ENCODE measurements around the gene NXF2B. TPM values are rescaled to one million over a fixed set of nuclear protein-coding genes. Genes with fewer than 3 reads are reported as not detected.
"Not testable (repeated sequence)": the region's sequence is repeated elsewhere in the genome, so short reads cannot be mapped to it uniquely, and the experiment has no call there.

The NXF2B gene
- total RNA-seq = under 1 TPM in 1 of 4 donors, not detected in 3; 0.42 TPM

DNA sequence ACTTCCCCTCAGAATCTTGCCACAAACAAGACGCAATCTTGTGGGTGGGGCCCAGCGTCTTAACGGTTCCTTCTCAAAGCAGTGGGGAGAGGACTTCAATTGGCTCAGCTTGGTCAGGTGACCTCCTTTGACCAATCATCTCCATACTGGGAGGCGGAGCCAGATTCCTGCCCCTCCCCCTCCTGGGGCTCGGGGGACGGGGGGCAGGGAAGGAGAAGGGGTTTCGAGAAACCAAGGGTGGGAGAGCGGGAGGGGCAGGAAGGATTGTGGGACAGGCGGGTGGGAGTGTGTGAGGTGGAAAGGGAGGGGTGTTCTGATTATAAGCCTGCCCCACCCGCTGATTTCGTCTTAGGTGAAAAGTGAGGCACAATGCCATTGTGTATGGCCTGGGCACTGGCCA, at the start of gene NXF2B:
TSS of gene NXF2B (minus strand) at position 101 of the 400 bp plus-strand sequence. CDS start 59,972 bp downstream, outside the sequence.
- intact Hi-C loops (cut with DNase I); H3K27ac ChIP-seq (replicated peaks in 1 of 4): not testable (repeated sequence)

DNA sequence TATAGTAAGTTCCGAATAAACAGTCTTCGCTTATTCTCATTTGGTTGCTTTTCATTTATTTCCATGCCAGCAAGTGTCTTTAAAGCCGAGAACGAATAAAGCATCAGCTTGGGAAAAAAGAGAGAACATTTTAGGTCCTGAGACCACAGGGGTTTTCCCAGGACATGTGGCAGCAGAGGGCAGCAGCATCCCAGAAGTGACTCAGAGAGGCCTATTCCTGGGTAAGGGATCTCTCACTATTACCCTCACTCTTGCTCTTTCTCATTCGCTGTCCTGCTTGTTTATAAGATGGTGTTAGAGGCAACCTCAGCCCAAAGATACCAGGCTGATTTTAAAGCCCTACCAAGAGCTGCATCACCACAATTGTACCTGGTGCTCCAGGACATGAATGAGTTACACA, 39.0 kb upstream of the NXF2B start:
- H3K36me3 ChIP-seq; H3K4me1 ChIP-seq; H3K9me3 ChIP-seq; H3K27me3 ChIP-seq; H3K27ac ChIP-seq (replicated peaks in 1 of 4); intact Hi-C loops (cut with DNase I); H3K4me3 ChIP-seq; DNase-seq (ENCODE audit: extremely low spot score): not testable (repeated sequence)
- 23% methylated on average over 4 of the region's 5 CpGs for whole genome bisulfite sequencing

More for the DNA sequence above, at the start of gene NXF2B:
- H3K27me3 ChIP-seq; H3K9me3 ChIP-seq; H3K36me3 ChIP-seq; H3K4me1 ChIP-seq; DNase-seq (ENCODE audit: extremely low spot score); H3K4me3 ChIP-seq: not testable (repeated sequence)
- WGBS = no CpG with 5 or more reads among the region's 11 CpGs

- intact Hi-C loops (cut with DNase I); DNase-seq (ENCODE audit: extremely low spot score); H3K27me3 ChIP-seq: not testable (repeated sequence)
Measured at GRCh38 chrX:102471762-102472220, 32.0 kb upstream of the NXF2B start, which contains the start of gene TCP11X2. Gene TCP11X2 (minus strand): TSS chrX:102471812.

GRCh38 chrX:102470215-102470614, 30.4 kb upstream of the NXF2B start:
- WGBS = no CpG with 5 or more reads among the region's 3 CpGs
- H3K4me1 ChIP-seq; H3K27me3 ChIP-seq; H3K9me3 ChIP-seq; DNase-seq (ENCODE audit: extremely low spot score); H3K4me3 ChIP-seq; H3K27ac ChIP-seq (replicated peaks in 1 of 4); intact Hi-C loops (cut with DNase I); H3K36me3 ChIP-seq: not testable (repeated sequence)

More at GRCh38 chrX:102471762-102472220, 32.0 kb upstream of the NXF2B start, which contains the start of gene TCP11X2:
- H3K36me3 ChIP-seq; H3K4me1 ChIP-seq; H3K9me3 ChIP-seq; H3K27ac ChIP-seq (replicated peaks in 1 of 4); H3K4me3 ChIP-seq: not testable (repeated sequence)
- 59% methylated on average over 7 of the region's 17 CpGs for WGBS

DNA sequence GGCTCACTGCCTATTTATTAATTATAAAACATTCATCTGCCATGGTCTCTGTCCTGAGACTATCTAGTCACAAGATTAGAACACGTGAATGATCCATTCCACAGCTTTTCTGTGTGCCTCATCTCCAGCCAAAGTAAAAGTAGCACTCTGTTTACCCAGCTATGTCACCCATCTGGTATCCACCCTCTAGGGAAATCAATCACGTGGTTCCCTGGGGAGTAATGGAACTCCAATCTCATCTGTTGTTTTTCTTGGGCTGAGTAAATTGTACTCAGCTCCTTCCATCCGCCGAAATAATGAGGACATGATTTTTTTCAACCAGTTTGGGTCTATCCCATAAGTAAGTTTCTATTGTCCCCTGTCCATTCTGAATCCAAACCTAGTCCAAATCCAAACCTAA, 18.8 kb upstream of the NXF2B start:
- intact Hi-C loops (cut with DNase I); H3K36me3 ChIP-seq; H3K4me1 ChIP-seq; H3K27ac ChIP-seq (replicated peaks in 1 of 4); H3K27me3 ChIP-seq; H3K9me3 ChIP-seq; DNase-seq (ENCODE audit: extremely low spot score); H3K4me3 ChIP-seq: not testable (repeated sequence)
- no CpG with 5 or more reads among the region's 4 CpGs for WGBS

DNA sequence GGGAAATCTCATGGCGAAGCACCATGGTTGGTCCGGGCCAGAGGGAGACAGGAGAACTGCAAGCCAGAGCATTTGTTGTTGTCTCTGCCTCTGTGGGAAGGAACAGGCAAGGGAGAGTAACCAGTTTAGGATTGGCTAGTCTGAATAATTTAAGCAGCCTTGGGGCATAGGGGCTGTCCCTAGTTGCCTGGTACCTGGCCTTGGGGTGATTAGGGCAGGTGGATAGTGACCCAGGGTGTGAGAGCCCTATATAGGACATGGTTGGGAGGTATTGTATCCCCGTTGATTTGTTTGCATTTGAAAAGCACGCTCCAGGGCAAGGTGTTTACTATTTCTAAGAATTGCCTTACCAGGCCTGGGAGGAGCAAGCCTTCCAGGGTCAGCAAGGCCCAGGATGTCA, 25.3 kb downstream of the NXF2B start:
- H3K9me3 ChIP-seq; intact Hi-C loops (cut with DNase I); H3K4me1 ChIP-seq; H3K27ac ChIP-seq (replicated peaks in 1 of 4); H3K27me3 ChIP-seq; DNase-seq (ENCODE audit: extremely low spot score); H3K36me3 ChIP-seq; H3K4me3 ChIP-seq: not testable (repeated sequence)
- no CpG with 5 or more reads among the region's 4 CpGs for WGBS

- no peaks in the 10 kb centered on the region for H3K4me1 ChIP-seq
- TF ChIP-seq EP300 (IDR thresholded peaks at IDR 0.05) = no peak
- TF ChIP-seq POLR2AphosphoS5 (IDR thresholded peaks at IDR 0.05) = no peak
- TF ChIP-seq, protein P1, sequence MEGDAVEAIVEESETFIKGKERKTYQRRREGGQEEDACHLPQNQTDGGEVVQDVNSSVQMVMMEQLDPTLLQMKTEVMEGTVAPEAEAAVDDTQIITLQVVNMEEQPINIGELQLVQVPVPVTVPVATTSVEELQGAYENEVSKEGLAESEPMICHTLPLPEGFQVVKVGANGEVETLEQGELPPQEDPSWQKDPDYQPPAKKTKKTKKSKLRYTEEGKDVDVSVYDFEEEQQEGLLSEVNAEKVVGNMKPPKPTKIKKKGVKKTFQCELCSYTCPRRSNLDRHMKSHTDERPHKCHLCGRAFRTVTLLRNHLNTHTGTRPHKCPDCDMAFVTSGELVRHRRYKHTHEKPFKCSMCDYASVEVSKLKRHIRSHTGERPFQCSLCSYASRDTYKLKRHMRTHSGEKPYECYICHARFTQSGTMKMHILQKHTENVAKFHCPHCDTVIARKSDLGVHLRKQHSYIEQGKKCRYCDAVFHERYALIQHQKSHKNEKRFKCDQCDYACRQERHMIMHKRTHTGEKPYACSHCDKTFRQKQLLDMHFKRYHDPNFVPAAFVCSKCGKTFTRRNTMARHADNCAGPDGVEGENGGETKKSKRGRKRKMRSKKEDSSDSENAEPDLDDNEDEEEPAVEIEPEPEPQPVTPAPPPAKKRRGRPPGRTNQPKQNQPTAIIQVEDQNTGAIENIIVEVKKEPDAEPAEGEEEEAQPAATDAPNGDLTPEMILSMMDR (IDR thresholded peaks at IDR 0.05) = peak; percentile 48 to 82 (median 69)
- TF ChIP-seq POLR2A (IDR thresholded peaks at IDR 0.05; ENCODE audit: low read depth) = no peak
- no peaks in the 10 kb centered on the region for H3K36me3 ChIP-seq
- intact Hi-C loops (cut with DNase I) = no loop called here
- WGBS = 28% methylated on average over 3 of the region's 3 CpGs
- no peak for DNase-seq (ENCODE audit: extremely low spot score)
- no peak overlapping the region for H3K4me3 ChIP-seq
- no peak overlapping the region for H3K27ac ChIP-seq (replicated peaks in 1 of 4)
- no peaks in the 10 kb centered on the region for H3K27me3 ChIP-seq
- H3K9me3 ChIP-seq = peaks cover 0 to 4% (median 0%) of the 10 kb centered on the region in 4 donors
Measured at GRCh38 chrX:102345916-102346315, 93.9 kb downstream of the NXF2B start.

DNA sequence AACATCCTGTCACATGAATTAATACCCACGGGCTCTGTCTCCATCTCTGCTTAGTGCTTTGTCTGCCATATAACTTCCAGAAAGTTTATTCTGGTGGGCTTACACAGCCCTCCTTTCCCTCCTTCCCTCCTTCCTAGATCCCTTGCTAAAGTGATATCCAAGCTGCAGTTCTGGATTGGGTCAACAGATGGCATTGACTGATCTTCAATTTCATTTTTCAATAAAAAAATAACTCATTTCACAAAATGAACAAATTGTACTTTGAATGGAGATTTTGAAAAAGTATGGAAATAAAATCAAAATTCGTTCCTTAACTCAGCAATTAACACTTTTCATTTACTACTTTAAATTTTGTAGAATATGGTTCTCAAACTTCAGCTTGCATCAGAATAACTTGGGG, 97.9 kb downstream of the NXF2B start:
- intact Hi-C loops (cut with DNase I) = no loop called here
- DNase-seq (ENCODE audit: extremely low spot score) = no peak

More for the DNA sequence above, 97.9 kb downstream of the NXF2B start:
- Histone ChIP-seq H3K36me3 (no peaks in the 10 kb centered on the region), H3K27me3 (peaks cover 0 to 8% (median 0%) of the 10 kb centered on the region in 4 donors), H3K4me1 (no peaks in the 10 kb centered on the region), H3K27ac (replicated peaks in 1 of 4) (no peak overlapping the region), H3K9me3 (no peaks in the 10 kb centered on the region), H3K4me3 (no peak overlapping the region)
- no peak for TF ChIP-seq EP300 (IDR thresholded peaks at IDR 0.05)
- TF ChIP-seq, protein P1 (IDR thresholded peaks at IDR 0.05) = peak in 1 of 3 experiments; percentile 12
- WGBS = 11% methylated on average over 2 of the region's 2 CpGs

Measured in esophagus muscularis mucosa (tissue), 4 donors.